ENCODE measurements around the gene MMP8.

The MMP8 gene

GRCh38 chr11:102719620-102720277 lies 5.0 kb downstream of the MMP8 start:
- DNase-seq: no peak

- DNase-seq: no peak
These were observed 7.5 kb downstream of the MMP8 start for GRCh38 chr11:102717280-102717679.

- DNase-seq: no peak
These were observed 8.2 kb downstream of the MMP8 start for GRCh38 chr11:102716527-102716926.

GRCh38 chr11:102712137-102712536 lies 12.6 kb downstream of the MMP8 start:
- no peak for DNase-seq

- DNase-seq: no peak
These were observed 15.4 kb downstream of the MMP8 start for GRCh38 chr11:102709201-102709945.

GRCh38 chr11:102708654-102709053 lies 16.1 kb downstream of the MMP8 start:
- DNase-seq: no peak

GRCh38 chr11:102705626-102706025 lies 19.1 kb downstream of the MMP8 start, which contains the start of gene MMP27:
Gene MMP27 (minus strand): TSS chr11:102705769. CDS start chr11:102705714, 55 bp downstream.
- DNase-seq: no peak

GRCh38 chr11:102704841-102705240 lies 19.9 kb downstream of the MMP8 start:
- DNase-seq: no peak

- no peak for DNase-seq
These were observed 20.8 kb downstream of the MMP8 start for GRCh38 chr11:102703826-102704493.

GRCh38 chr11:102695201-102695600 lies 29.6 kb downstream of the MMP8 start:
- DNase-seq: no peak

- DNase-seq: no peak
These were observed 39.0 kb downstream of the MMP8 start for GRCh38 chr11:102685754-102686153.

- no peak for DNase-seq
These were observed 39.4 kb downstream of the MMP8 start for GRCh38 chr11:102685338-102685737.

- no peak for DNase-seq
These were observed 41.5 kb downstream of the MMP8 start for GRCh38 chr11:102683277-102683676.

- no peak for DNase-seq
These were observed 43.8 kb downstream of the MMP8 start for GRCh38 chr11:102680945-102681344.

GRCh38 chr11:102678022-102678421 lies 46.7 kb downstream of the MMP8 start:
- no peak for DNase-seq

- DNase-seq: no peak
These were observed 48.7 kb downstream of the MMP8 start for GRCh38 chr11:102676084-102676483.

GRCh38 chr11:102669664-102670063 lies 55.1 kb downstream of the MMP8 start:
- DNase-seq: no peak

GRCh38 chr11:102666331-102666957 lies 58.3 kb downstream of the MMP8 start:
- no peak for DNase-seq

- DNase-seq: no peak
These were observed 60.6 kb downstream of the MMP8 start for GRCh38 chr11:102664001-102664752.

- DNase-seq: no peak
These were observed 62.1 kb downstream of the MMP8 start for GRCh38 chr11:102662607-102663006.
